ENCODE data around the gene SHROOM2.
"Not testable (repeated sequence)": the region's sequence is repeated elsewhere in the genome, so short reads cannot be mapped to it uniquely, and the experiment has no call there.

SHROOM2 gene

GRCh38 chrX:9857575-9858474 is 71.6 kb downstream of the SHROOM2 start:
- in situ Hi-C loops (cut with MboI; ENCODE audit: low sequenced_read_pairs): no loop called here
- Histone ChIP-seq H3K9me3 (no peaks in the 10 kb centered on the region), H3K36me3 (replicated peaks) (no peaks in the 10 kb centered on the region), H3K4me3 (no peak overlapping the region), H3K27me3 (ENCODE audit: low read depth) (no peaks in the 10 kb centered on the region), H3K4me1 (peaks cover 19% of the 10 kb centered on the region)
- no peak for DNase-seq (ENCODE audit: low spot score in 2 of 2)

- H3K4me1 ChIP-seq: peaks cover 19% of the 10 kb centered on the region
- H3K27me3 ChIP-seq (ENCODE audit: low read depth); DNase-seq (ENCODE audit: low spot score in 2 of 2); H3K9me3 ChIP-seq; H3K4me3 ChIP-seq; H3K36me3 ChIP-seq (replicated peaks); in situ Hi-C loops (cut with MboI; ENCODE audit: low sequenced_read_pairs): not testable (repeated sequence)
These were observed 72.5 kb downstream of the SHROOM2 start for GRCh38 chrX:9858684-9859083.

DNA sequence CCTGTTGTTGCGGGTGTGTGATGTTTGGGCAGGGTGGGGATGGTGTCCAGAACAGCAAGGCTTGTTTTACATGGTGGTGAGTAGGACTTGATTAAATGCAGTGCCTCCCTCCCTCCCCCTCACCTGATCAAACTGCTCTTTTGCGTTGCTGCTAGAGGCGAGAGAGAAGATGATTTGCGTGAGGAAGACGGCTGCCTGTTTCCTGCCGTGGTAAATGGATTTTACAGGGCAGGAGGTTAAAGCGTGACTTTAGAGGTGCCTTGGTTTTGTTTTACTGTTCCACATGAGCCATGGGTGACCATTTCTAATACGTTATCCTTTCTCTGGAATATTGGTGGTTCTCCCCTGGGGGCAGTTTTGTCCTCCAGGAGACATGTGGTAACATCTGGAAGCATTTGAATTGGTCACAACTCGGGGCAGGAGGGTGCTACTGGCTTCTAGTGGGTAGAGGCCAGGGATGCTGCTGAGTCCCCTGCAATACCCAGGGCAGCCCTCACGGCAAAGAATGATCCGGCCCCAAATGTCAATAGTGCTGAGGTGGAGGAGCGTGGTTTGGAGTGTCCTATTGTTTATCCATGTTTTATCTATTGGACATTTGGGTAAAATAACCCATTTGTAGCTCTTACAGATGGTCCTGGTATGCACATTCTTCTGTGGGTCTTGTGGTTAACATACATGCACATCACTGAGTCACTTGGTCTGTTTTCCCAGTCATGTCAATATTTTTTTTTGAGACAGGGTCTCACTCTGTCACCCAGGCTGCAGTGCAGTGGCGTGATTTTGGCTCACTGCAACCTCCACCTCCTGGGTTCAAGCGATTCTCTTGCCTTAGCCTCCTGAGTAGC is 73.7 kb downstream of the SHROOM2 start:
- no peak for DNase-seq (ENCODE audit: low spot score in 2 of 2)
- H3K36me3 ChIP-seq (replicated peaks): no peaks in the 10 kb centered on the region
- in situ Hi-C loops (cut with MboI; ENCODE audit: low sequenced_read_pairs): no loop called here

GRCh38 chrX:9860826-9861225 is 74.6 kb downstream of the SHROOM2 start:
- no peaks in the 10 kb centered on the region for H3K27me3 ChIP-seq (ENCODE audit: low read depth)
- H3K9me3 ChIP-seq: no peaks in the 10 kb centered on the region
- no peak overlapping the region for H3K4me3 ChIP-seq
- H3K36me3 ChIP-seq (replicated peaks): no peaks in the 10 kb centered on the region
- peaks cover 13% of the 10 kb centered on the region for H3K4me1 ChIP-seq
- no peak for DNase-seq (ENCODE audit: low spot score in 2 of 2)
- in situ Hi-C loops (cut with MboI; ENCODE audit: low sequenced_read_pairs): no loop called here

More for the DNA sequence above, 73.7 kb downstream of the SHROOM2 start:
- Histone ChIP-seq H3K4me3 (no peak overlapping the region), H3K27me3 (ENCODE audit: low read depth) (no peaks in the 10 kb centered on the region), H3K4me1 (peaks cover 19% of the 10 kb centered on the region), H3K9me3 (no peaks in the 10 kb centered on the region)

DNA sequence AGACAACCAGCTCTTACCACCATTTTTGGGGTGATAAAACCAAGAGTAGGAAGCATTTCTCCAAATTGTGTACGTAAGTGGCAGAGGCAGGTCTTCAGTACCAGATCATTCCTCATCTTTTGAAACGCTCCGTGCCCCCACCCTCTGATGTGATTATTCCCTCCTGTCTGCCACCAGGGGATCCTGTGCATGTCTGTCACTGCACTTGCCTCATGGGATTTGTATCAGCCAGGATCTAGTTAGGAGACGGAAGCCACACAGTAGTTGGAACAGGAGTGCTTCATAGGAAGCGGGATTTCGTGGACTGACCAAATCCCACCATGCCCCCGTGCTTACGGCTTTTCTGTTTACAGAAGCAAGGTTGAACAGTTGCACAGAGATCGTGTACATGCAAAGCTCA is 75.5 kb downstream of the SHROOM2 start:
- no peaks in the 10 kb centered on the region for H3K9me3 ChIP-seq
- in situ Hi-C loops (cut with MboI; ENCODE audit: low sequenced_read_pairs): no loop called here

GRCh38 chrX:9862525-9862924 is 76.3 kb downstream of the SHROOM2 start:
- no peaks in the 10 kb centered on the region for H3K4me1 ChIP-seq
- in situ Hi-C loops (cut with MboI; ENCODE audit: low sequenced_read_pairs): no loop called here
- no peak for DNase-seq (ENCODE audit: low spot score in 2 of 2)
- no peaks in the 10 kb centered on the region for H3K36me3 ChIP-seq (replicated peaks)
- no peaks in the 10 kb centered on the region for H3K9me3 ChIP-seq
- no peak overlapping the region for H3K4me3 ChIP-seq
- no peaks in the 10 kb centered on the region for H3K27me3 ChIP-seq (ENCODE audit: low read depth)

More for the DNA sequence above, 75.5 kb downstream of the SHROOM2 start:
- no peaks in the 10 kb centered on the region for H3K36me3 ChIP-seq (replicated peaks)
- no peak for DNase-seq (ENCODE audit: low spot score in 2 of 2)
- H3K27me3 ChIP-seq (ENCODE audit: low read depth): no peaks in the 10 kb centered on the region
- H3K4me1 ChIP-seq: peaks cover 5% of the 10 kb centered on the region
- H3K4me3 ChIP-seq: no peak overlapping the region

- DNase-seq (ENCODE audit: low spot score in 2 of 2): no peak
- Histone ChIP-seq H3K9me3 (no peaks in the 10 kb centered on the region), H3K27me3 (ENCODE audit: low read depth) (no peaks in the 10 kb centered on the region), H3K4me3 (no peak overlapping the region), H3K36me3 (replicated peaks) (no peaks in the 10 kb centered on the region), H3K4me1 (no peaks in the 10 kb centered on the region)
- in situ Hi-C loops (cut with MboI; ENCODE audit: low sequenced_read_pairs): no loop called here
These were observed 76.7 kb downstream of the SHROOM2 start for GRCh38 chrX:9862953-9863352.

GRCh38 chrX:9864011-9864410 is 77.8 kb downstream of the SHROOM2 start:
- no peaks in the 10 kb centered on the region for H3K36me3 ChIP-seq (replicated peaks)
- H3K27me3 ChIP-seq (ENCODE audit: low read depth): no peaks in the 10 kb centered on the region
- H3K4me3 ChIP-seq: no peak overlapping the region
- in situ Hi-C loops (cut with MboI; ENCODE audit: low sequenced_read_pairs): no loop called here
- H3K9me3 ChIP-seq: no peaks in the 10 kb centered on the region
- no peak for DNase-seq (ENCODE audit: low spot score in 2 of 2)
- H3K4me1 ChIP-seq: no peaks in the 10 kb centered on the region

DNA sequence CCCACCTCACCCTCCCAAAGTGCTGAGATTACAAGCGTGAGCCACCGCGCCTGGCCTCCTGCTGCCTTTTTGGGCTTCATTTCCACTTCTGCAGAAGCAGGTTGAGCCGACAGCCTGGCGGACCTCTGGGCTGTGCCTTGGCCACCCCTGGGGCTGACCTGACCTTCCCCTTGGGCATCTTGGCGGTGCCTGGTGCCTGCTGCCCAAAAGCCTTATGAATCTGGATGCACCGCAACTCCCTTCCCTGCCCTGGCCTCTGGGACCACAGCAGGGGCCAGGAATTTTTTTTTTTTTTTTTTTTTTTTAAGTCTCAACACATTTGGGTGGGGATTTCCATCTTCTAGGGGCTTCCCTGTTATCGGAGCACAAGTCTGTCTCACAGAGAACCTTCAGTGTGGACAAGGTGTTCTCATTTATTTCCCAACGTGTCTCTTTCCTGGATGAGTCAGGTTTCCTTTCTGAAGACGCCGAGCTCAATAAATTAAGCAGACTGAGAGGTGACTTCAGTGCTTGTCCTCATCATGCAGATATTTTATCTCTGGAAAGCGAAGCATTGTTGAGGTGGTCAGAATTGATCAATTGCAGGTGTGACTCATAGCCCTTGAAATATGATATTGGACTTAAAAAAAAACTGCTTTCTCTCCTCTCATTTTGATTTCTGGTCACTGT is 79.7 kb downstream of the SHROOM2 start:
- in situ Hi-C loops (cut with MboI; ENCODE audit: low sequenced_read_pairs): no loop called here
- DNase-seq (ENCODE audit: low spot score in 2 of 2): no peak
- no peaks in the 10 kb centered on the region for H3K9me3 ChIP-seq

DNA sequence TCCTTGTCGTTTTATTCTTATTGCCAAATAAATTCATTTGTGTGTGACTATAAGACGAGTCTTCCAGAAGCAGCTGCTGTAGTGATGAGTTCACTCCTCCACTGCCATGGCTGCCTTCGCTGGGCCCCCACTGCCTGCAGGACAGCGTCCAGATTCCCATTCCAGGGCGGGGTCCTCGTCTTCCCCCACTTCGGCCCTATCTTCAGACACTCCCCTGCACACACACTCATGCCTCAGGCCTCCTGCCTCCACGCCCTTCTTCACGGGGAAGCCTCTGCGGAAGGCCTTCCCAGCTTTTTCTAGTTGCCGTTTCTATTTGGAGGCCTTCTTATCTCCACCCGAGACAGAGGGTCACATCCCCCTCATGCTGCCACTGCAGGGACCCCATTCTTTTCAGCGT is 80.4 kb downstream of the SHROOM2 start:
- in situ Hi-C loops (cut with MboI; ENCODE audit: low sequenced_read_pairs): no loop called here
- no peaks in the 10 kb centered on the region for H3K36me3 ChIP-seq (replicated peaks)

More for the DNA sequence above, 79.7 kb downstream of the SHROOM2 start:
- H3K27me3 ChIP-seq (ENCODE audit: low read depth): no peaks in the 10 kb centered on the region
- H3K4me3 ChIP-seq: no peak overlapping the region
- no peaks in the 10 kb centered on the region for H3K36me3 ChIP-seq (replicated peaks)
- no peaks in the 10 kb centered on the region for H3K4me1 ChIP-seq

DNA sequence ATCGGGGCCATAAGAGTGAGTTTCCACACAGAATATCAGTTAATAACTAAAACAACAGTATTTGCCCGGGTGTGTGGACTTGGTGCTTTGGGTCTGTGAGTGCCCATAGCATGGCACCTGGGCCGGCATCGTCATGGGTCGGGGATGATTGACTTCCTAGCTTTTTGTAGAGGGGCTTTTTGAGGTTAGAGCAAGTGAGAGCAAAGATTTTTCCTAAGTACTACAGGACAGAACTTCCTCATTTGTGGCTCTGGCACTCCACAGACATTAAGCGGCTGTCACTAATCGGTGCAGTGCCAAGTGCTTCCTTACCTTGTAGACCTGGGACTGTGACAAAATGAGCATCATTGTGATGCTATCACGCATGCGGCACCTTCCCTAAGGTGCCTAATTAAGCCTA is 81.0 kb downstream of the SHROOM2 start:
- Histone ChIP-seq H3K9me3 (no peaks in the 10 kb centered on the region), H3K36me3 (replicated peaks) (no peaks in the 10 kb centered on the region), H3K27me3 (ENCODE audit: low read depth) (no peaks in the 10 kb centered on the region), H3K4me3 (no peak overlapping the region), H3K4me1 (no peaks in the 10 kb centered on the region)
- in situ Hi-C loops (cut with MboI; ENCODE audit: low sequenced_read_pairs): no loop called here
- no peak for DNase-seq (ENCODE audit: low spot score in 2 of 2)

More for the DNA sequence above, 80.4 kb downstream of the SHROOM2 start:
- Histone ChIP-seq H3K4me1 (no peaks in the 10 kb centered on the region), H3K9me3 (no peaks in the 10 kb centered on the region), H3K27me3 (ENCODE audit: low read depth) (no peaks in the 10 kb centered on the region), H3K4me3 (no peak overlapping the region)
- DNase-seq (ENCODE audit: low spot score in 2 of 2): no peak

GRCh38 chrX:9867753-9868152 is 81.5 kb downstream of the SHROOM2 start:
- Histone ChIP-seq H3K27me3 (ENCODE audit: low read depth) (no peaks in the 10 kb centered on the region), H3K9me3 (no peaks in the 10 kb centered on the region), H3K4me1 (no peaks in the 10 kb centered on the region), H3K36me3 (replicated peaks) (no peaks in the 10 kb centered on the region), H3K4me3 (no peak overlapping the region)
- DNase-seq (ENCODE audit: low spot score in 2 of 2): no peak
- in situ Hi-C loops (cut with MboI; ENCODE audit: low sequenced_read_pairs): no loop called here

GRCh38 chrX:9871701-9872268 is 85.6 kb downstream of the SHROOM2 start:
- Histone ChIP-seq H3K4me1 (peaks cover 16% of the 10 kb centered on the region), H3K9me3 (peaks cover 2% of the 10 kb centered on the region; the same call in 1 of the 2 replicates), H3K4me3 (no peak overlapping the region), H3K36me3 (replicated peaks) (no peaks in the 10 kb centered on the region), H3K27me3 (ENCODE audit: low read depth) (no peaks in the 10 kb centered on the region)
- in situ Hi-C loops (cut with MboI; ENCODE audit: low sequenced_read_pairs): no loop called here
- no peak for DNase-seq (ENCODE audit: low spot score in 2 of 2)
